ENCODE results near the gene ACTR3. TPM values are rescaled to one million over a fixed set of nuclear protein-coding genes. Genes with fewer than 3 reads are reported as not detected.

Gene ACTR3
- total RNA-seq, 1 donor from 2014 or later = 175 TPM

DNA sequence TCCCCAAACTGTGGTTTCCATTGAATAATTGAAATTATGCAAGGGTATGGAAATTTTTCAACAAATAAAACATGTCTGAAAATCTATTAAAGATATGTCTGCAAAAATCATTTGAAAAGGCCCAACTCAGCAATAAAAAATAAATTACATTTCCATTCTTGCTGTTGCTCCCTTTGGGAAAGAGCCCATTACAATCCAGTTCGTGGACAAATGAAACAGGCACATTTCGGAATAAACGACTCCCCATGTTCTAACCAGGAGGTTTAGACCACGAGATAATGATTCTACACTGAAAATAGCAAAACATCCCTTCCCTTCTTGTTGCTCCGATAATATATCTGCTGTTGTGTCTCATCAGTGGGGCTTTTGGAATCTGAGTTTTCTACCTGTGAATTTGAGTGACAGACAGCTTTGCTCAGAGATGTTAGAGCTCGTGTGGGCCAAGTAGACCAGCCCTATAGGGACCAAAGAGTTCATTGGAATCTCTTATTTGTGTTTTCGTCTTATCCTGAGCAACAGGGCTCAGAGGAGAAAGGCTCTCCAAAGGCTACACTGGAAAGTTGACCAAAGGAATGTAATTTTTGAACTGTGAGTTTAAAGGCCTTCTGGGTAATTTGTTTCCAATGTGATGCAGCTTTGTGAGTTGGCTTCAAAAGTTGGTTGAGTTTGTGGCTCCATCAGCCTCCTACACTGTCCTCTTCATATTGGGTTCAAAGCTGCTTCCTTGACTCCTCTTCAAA lies 119.5 kb downstream of the ACTR3 start:
- Mint-ChIP-seq H3K9me3 (no peaks in the 10 kb centered on the region), H3K4me3 (no peak overlapping the region), H3K27me3 (peaks cover 6% of the 10 kb centered on the region), H3K4me1 (ENCODE audit: unreplicated experiment) (no peaks in the 10 kb centered on the region), H3K27ac (no peak overlapping the region), H3K36me3 (no peaks in the 10 kb centered on the region)
- DNase-seq (ENCODE audit: extremely low spot score, unreplicated experiment) = no peak
- TF ChIP-seq, protein P1, sequence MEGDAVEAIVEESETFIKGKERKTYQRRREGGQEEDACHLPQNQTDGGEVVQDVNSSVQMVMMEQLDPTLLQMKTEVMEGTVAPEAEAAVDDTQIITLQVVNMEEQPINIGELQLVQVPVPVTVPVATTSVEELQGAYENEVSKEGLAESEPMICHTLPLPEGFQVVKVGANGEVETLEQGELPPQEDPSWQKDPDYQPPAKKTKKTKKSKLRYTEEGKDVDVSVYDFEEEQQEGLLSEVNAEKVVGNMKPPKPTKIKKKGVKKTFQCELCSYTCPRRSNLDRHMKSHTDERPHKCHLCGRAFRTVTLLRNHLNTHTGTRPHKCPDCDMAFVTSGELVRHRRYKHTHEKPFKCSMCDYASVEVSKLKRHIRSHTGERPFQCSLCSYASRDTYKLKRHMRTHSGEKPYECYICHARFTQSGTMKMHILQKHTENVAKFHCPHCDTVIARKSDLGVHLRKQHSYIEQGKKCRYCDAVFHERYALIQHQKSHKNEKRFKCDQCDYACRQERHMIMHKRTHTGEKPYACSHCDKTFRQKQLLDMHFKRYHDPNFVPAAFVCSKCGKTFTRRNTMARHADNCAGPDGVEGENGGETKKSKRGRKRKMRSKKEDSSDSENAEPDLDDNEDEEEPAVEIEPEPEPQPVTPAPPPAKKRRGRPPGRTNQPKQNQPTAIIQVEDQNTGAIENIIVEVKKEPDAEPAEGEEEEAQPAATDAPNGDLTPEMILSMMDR (conservative IDR thresholded peaks at IDR 0.05) = no peak

DNA sequence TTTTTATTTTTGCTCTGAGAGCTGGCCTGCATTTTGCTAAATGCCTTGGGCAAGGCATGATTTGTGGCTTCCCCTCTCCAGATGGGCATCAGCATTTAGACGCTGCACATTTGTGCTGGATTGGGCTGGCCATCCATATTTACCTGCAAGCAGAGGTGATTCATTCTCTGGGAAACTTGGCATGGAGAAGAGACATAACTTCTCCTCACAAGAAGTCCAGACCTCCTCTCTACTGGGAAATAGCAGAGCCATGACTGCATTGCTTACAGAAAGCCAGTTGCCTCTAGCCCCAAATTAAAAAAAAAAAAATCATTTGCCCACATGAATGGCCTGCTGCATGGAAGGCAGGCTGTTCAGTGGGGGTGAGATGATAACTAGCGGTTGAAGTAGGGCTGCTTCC lies 120.1 kb downstream of the ACTR3 start:
- H3K27ac Mint-ChIP-seq = no peak overlapping the region
- TF ChIP-seq, protein P1 (conservative IDR thresholded peaks at IDR 0.05) = no peak
- no peak for DNase-seq (ENCODE audit: extremely low spot score, unreplicated experiment)
- H3K27me3 Mint-ChIP-seq = peaks cover 6% of the 10 kb centered on the region
- no peaks in the 10 kb centered on the region for H3K36me3 Mint-ChIP-seq
- no peaks in the 10 kb centered on the region for H3K4me1 Mint-ChIP-seq (ENCODE audit: unreplicated experiment)
- no peak overlapping the region for H3K4me3 Mint-ChIP-seq
- no peaks in the 10 kb centered on the region for H3K9me3 Mint-ChIP-seq

DNA sequence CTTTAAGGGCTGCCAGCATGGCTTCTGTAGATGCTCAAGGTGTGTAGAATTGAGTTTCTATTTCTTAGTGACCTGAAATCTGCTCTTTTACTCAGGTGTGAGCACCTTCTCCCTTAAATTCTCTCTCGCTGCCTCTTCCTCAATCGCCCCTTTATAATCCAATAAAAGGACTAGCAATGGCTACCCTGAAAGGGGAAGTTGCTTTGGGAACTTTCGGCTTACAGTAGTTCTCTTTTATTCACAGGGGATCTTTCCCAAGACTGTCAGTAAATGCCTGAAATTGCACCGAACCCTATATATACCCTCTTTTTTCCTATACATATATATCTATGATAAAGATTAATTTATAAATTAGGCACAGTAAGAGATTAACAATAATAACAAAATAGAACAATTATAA lies 121.8 kb downstream of the ACTR3 start:
- Mint-ChIP-seq H3K4me3 (no peak overlapping the region), H3K27ac (no peak overlapping the region), H3K36me3 (no peaks in the 10 kb centered on the region), H3K27me3 (peaks cover 6% of the 10 kb centered on the region), H3K9me3 (no peaks in the 10 kb centered on the region), H3K4me1 (ENCODE audit: unreplicated experiment) (no peaks in the 10 kb centered on the region)
- no peak for DNase-seq (ENCODE audit: extremely low spot score, unreplicated experiment)
- TF ChIP-seq, protein P1 (conservative IDR thresholded peaks at IDR 0.05) = no peak

Other genes starting within 250 kb of the ACTR3 start
- 58.3 and 65.1 TPM in 2 replicates for gene SLC35F5, start 133.4 kb upstream of the ACTR3 start, total RNA-seq (ENCODE audit: low replicate concordance)